ENCODE measurements around the gene SPATA3. TPM values are rescaled to one million over a fixed set of nuclear protein-coding genes. Genes with fewer than 3 reads are reported as not detected.

SPATA3 gene
- polyA plus RNA-seq, 1 donor (not counting 4 experiments of a cell fraction or from before 2014, with no cell fraction given) = not detected

GRCh38 chr2:230998882-230999281 lies 3.0 kb downstream of the SPATA3 start:
- dilution Hi-C loops (cut with MboI; ENCODE audit: extremely low pct_ligation_motif_present, low sequenced_read_pairs) = no loop called here
- FAIRE-seq = no peak

GRCh38 chr2:230999477-230999876 lies 3.6 kb downstream of the SPATA3 start:
- no peaks in the 10 kb centered on the region for H3K36me3 ChIP-seq (ENCODE audit: control insufficient read depth in 2 of 2, extremely low read depth in 1 of 2, insufficient read depth in 2 of 2, low read length in 2 of 2)
- no peaks in the 10 kb centered on the region for H4K20me1 ChIP-seq (ENCODE audit: control insufficient read depth, extremely low read depth, insufficient read depth, low read length)
- H3K9me1 ChIP-seq (ENCODE audit: control insufficient read depth, extremely low read depth, insufficient read depth, low read length) = no peaks in the 10 kb centered on the region
- no peak overlapping the region for H3K27ac ChIP-seq (ENCODE audit: control insufficient read depth, insufficient read depth, low read length)
- no peak for DNase-seq (ENCODE audit: low read depth, low spot score)
- dilution Hi-C loops (cut with MboI; ENCODE audit: extremely low pct_ligation_motif_present, low sequenced_read_pairs) = no loop called here
- peaks cover 25% of the 10 kb centered on the region for H3K27me3 ChIP-seq (ENCODE audit: control insufficient read depth, extremely low read depth, insufficient read depth, low read length)
- FAIRE-seq = no peak
- no peaks in the 10 kb centered on the region for H3K9me3 ChIP-seq (ENCODE audit: control insufficient read depth, low read depth, low read length)
- H2AFZ ChIP-seq (ENCODE audit: control insufficient read depth, low read length) = no peak overlapping the region
- H3K9ac ChIP-seq (ENCODE audit: control insufficient read depth, extremely low read depth, insufficient read depth, low read length) = no peak overlapping the region
- no peak overlapping the region for H3K4me2 ChIP-seq (ENCODE audit: control insufficient read depth, extremely low read depth, insufficient read depth, low read depth, low read length)
- TF ChIP-seq CTCF (optimal IDR thresholded peaks at IDR 0.05 in 1 of 3, IDR thresholded peaks at IDR 0.05 in 1 of 3, conservative IDR thresholded peaks at IDR 0.05 in 1 of 3; ENCODE audit: extremely low read depth in 1 of 3, insufficient read depth in 2 of 3, low read length in 3 of 3) = no peak
- TF ChIP-seq EZH2 (IDR thresholded peaks at IDR 0.05; ENCODE audit: low read length) = no peak
- no peak overlapping the region for H3K4me3 ChIP-seq (ENCODE audit: control insufficient read depth in 2 of 3, extremely low read depth in 1 of 3, insufficient read depth in 2 of 3, low read depth in 1 of 3, low read length in 3 of 3)
- no peaks in the 10 kb centered on the region for H3K4me1 ChIP-seq (ENCODE audit: control insufficient read depth, extremely low read depth, insufficient read depth, low read length)
- no peaks in the 10 kb centered on the region for H3K79me2 ChIP-seq (ENCODE audit: control insufficient read depth, insufficient read depth, low read length)

More at GRCh38 chr2:230998882-230999281, 3.0 kb downstream of the SPATA3 start:
- no peak for DNase-seq (ENCODE audit: low read depth, low spot score)
- Histone ChIP-seq H4K20me1 (ENCODE audit: control insufficient read depth, extremely low read depth, insufficient read depth, low read length) (no peaks in the 10 kb centered on the region), H3K4me3 (ENCODE audit: control insufficient read depth in 2 of 3, extremely low read depth in 1 of 3, insufficient read depth in 2 of 3, low read depth in 1 of 3, low read length in 3 of 3) (no peak overlapping the region), H3K9me3 (ENCODE audit: control insufficient read depth, low read depth, low read length) (no peaks in the 10 kb centered on the region), H3K36me3 (ENCODE audit: control insufficient read depth in 2 of 2, extremely low read depth in 1 of 2, insufficient read depth in 2 of 2, low read length in 2 of 2) (no peaks in the 10 kb centered on the region), H3K27ac (ENCODE audit: control insufficient read depth, insufficient read depth, low read length) (no peak overlapping the region), H3K9me1 (ENCODE audit: control insufficient read depth, extremely low read depth, insufficient read depth, low read length) (no peaks in the 10 kb centered on the region), H3K4me2 (ENCODE audit: control insufficient read depth, extremely low read depth, insufficient read depth, low read depth, low read length) (no peak overlapping the region), H3K27me3 (ENCODE audit: control insufficient read depth, extremely low read depth, insufficient read depth, low read length) (peaks cover 25% of the 10 kb centered on the region), H3K4me1 (ENCODE audit: control insufficient read depth, extremely low read depth, insufficient read depth, low read length) (no peaks in the 10 kb centered on the region), H3K79me2 (ENCODE audit: control insufficient read depth, insufficient read depth, low read length) (no peaks in the 10 kb centered on the region), H3K9ac (ENCODE audit: control insufficient read depth, extremely low read depth, insufficient read depth, low read length) (no peak overlapping the region), H2AFZ (ENCODE audit: control insufficient read depth, low read length) (no peak overlapping the region)
- TF ChIP-seq CTCF (optimal IDR thresholded peaks at IDR 0.05 in 1 of 3, IDR thresholded peaks at IDR 0.05 in 1 of 3, conservative IDR thresholded peaks at IDR 0.05 in 1 of 3; ENCODE audit: extremely low read depth in 1 of 3, insufficient read depth in 2 of 3, low read length in 3 of 3) (no peak), EZH2 (IDR thresholded peaks at IDR 0.05; ENCODE audit: low read length) (no peak)

Data from keratinocyte (primary cell).